ENCODE results near the gene AGK. TPM values are rescaled to one million over a fixed set of nuclear protein-coding genes. Genes with fewer than 3 reads are reported as not detected.
A peak's percentile ranks its signal among the peaks of the same experiment; 100 is the strongest.

Gene AGK
- total RNA-seq, result 10 to 100 TPM; 11.2 to 22.5 (median 17.7) TPM

- Histone ChIP-seq H3K9me3 (no peaks in the 10 kb centered on the region), H3K4me1 (peaks cover 11 to 28% (median 15%) of the 10 kb centered on the region in 3 donors), H3K27me3 (no peaks in the 10 kb centered on the region), H3K36me3 (peaks cover 0 to 13% (median 0%) of the 10 kb centered on the region in 3 donors), H3K27ac (peak within 1 kb of the TSS; percentile 74 to 82 (median 79)), H3K4me3 (peak within 1 kb of the TSS; percentile 72 to 99 (median 98))
- TF ChIP-seq POLR2A (IDR thresholded peaks at IDR 0.05), result no peak
- peak in 1 of 6 experiments; percentile 15 for TF ChIP-seq CTCF (IDR thresholded peaks at IDR 0.05)
- WGBS, 2 donors, result 0 to 3% methylated on average over 5 to 6 of the region's 66 CpGs
- intact Hi-C loops (cut with DNase I), result no loop called here
- no peak for DNase-seq
Observed at GRCh38 chr7:141551094-141551781, at the start of gene AGK. Gene AGK, plus strand, starts transcription at chr7:141551410. Its CDS starts 4,057 bp downstream, at chr7:141555467.

GRCh38 chr7:141501451-141501850 is 49.8 kb upstream of the AGK start:
- no peaks in the 10 kb centered on the region for H3K4me1 ChIP-seq
- 82 to 97% methylated on average over 2 of the region's 2 CpGs for WGBS, 2 donors
- intact Hi-C loops (cut with DNase I), result no loop called here
- H3K36me3 ChIP-seq, result no peaks in the 10 kb centered on the region
- H3K27me3 ChIP-seq, result no peaks in the 10 kb centered on the region
- H3K9me3 ChIP-seq, result no peaks in the 10 kb centered on the region
- H3K4me3 ChIP-seq, result no peak overlapping the region
- TF ChIP-seq CTCF (IDR thresholded peaks at IDR 0.05) (no peak), POLR2A (IDR thresholded peaks at IDR 0.05) (no peak)
- DNase-seq, result no peak
- no peak overlapping the region for H3K27ac ChIP-seq

- TF ChIP-seq CTCF (IDR thresholded peaks at IDR 0.05), result no peak
- no peak for TF ChIP-seq POLR2A (IDR thresholded peaks at IDR 0.05)
- Histone ChIP-seq H3K27me3 (peaks cover 0 to 42% (median 0%) of the 10 kb centered on the region in 4 donors), H3K36me3 (no peaks in the 10 kb centered on the region), H3K4me3 (peak overlapping the region; percentile 1 to 51 (median 36)), H3K4me1 (peaks cover 0 to 13% (median 4%) of the 10 kb centered on the region in 3 donors), H3K9me3 (no peaks in the 10 kb centered on the region), H3K27ac (no peak overlapping the region)
- intact Hi-C loops (cut with DNase I), result no loop called here
- WGBS, 2 donors, result 0 to 10% methylated on average over 1 to 6 of the region's 8 CpGs
- DNase-seq, result no peak
Observed at GRCh38 chr7:141511316-141511675, 39.9 kb upstream of the AGK start.

GRCh38 chr7:141511676-141512396 is 39.4 kb upstream of the AGK start:
- H3K4me1 ChIP-seq, result peaks cover 0 to 13% (median 4%) of the 10 kb centered on the region in 3 donors
- no peak overlapping the region for H3K27ac ChIP-seq
- peak overlapping the region; percentile 1 to 51 (median 36) for H3K4me3 ChIP-seq
- DNase-seq, result no peak
- WGBS, 2 donors, result 4 to 6% methylated on average over 21 to 23 of the region's 36 CpGs
- TF ChIP-seq CTCF (IDR thresholded peaks at IDR 0.05), result no peak
- TF ChIP-seq POLR2A (IDR thresholded peaks at IDR 0.05), result no peak
- H3K36me3 ChIP-seq, result no peaks in the 10 kb centered on the region
- peaks cover 0 to 42% (median 0%) of the 10 kb centered on the region in 4 donors for H3K27me3 ChIP-seq
- no peaks in the 10 kb centered on the region for H3K9me3 ChIP-seq
- intact Hi-C loops (cut with DNase I), result no loop called here

GRCh38 chr7:141512597-141512996 is 38.6 kb upstream of the AGK start:
- no peaks in the 10 kb centered on the region for H3K36me3 ChIP-seq
- peaks cover 0 to 42% (median 0%) of the 10 kb centered on the region in 4 donors for H3K27me3 ChIP-seq
- no peak overlapping the region for H3K4me3 ChIP-seq
- no peak for DNase-seq
- no peak overlapping the region for H3K27ac ChIP-seq
- H3K4me1 ChIP-seq, result peaks cover 0 to 13% (median 4%) of the 10 kb centered on the region in 3 donors
- 87 to 100% methylated on average over 2 of the region's 2 CpGs for WGBS, 2 donors
- no peaks in the 10 kb centered on the region for H3K9me3 ChIP-seq
- intact Hi-C loops (cut with DNase I), result no loop called here
- TF ChIP-seq POLR2A (IDR thresholded peaks at IDR 0.05), result no peak
- TF ChIP-seq CTCF (IDR thresholded peaks at IDR 0.05), result no peak
